ENCODE results near the gene RFWD3.

DNA sequence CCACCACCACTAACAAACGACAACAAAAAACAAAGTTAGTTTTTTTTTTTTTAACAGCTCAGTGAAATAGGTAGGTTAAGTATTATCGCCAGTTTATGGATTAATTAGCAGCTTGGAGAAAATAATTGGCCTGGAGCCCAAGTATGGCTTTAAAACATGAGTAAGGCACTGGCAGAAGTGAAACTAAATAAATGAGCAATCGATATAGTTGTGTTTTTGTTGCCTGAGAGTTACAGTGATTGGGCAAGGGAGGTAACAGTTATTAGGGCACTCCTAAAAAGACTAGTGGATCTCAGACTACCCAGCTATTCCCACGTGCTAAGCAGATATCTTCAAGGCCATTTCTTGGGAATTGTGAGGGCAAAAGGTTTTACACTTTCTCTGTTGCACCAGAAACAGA is 31.5 kb upstream of the RFWD3 start:
- TF ChIP-seq, protein P1, sequence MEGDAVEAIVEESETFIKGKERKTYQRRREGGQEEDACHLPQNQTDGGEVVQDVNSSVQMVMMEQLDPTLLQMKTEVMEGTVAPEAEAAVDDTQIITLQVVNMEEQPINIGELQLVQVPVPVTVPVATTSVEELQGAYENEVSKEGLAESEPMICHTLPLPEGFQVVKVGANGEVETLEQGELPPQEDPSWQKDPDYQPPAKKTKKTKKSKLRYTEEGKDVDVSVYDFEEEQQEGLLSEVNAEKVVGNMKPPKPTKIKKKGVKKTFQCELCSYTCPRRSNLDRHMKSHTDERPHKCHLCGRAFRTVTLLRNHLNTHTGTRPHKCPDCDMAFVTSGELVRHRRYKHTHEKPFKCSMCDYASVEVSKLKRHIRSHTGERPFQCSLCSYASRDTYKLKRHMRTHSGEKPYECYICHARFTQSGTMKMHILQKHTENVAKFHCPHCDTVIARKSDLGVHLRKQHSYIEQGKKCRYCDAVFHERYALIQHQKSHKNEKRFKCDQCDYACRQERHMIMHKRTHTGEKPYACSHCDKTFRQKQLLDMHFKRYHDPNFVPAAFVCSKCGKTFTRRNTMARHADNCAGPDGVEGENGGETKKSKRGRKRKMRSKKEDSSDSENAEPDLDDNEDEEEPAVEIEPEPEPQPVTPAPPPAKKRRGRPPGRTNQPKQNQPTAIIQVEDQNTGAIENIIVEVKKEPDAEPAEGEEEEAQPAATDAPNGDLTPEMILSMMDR (IDR thresholded peaks at IDR 0.05): no peak
- no peak for TF ChIP-seq POLR2A (IDR thresholded peaks at IDR 0.05)
- no peak for TF ChIP-seq EP300 (IDR thresholded peaks at IDR 0.05)
